OCI-LY7 (cell line): ENCODE results near the gene SRGAP2B.
"Not testable (repeated sequence)": the region's sequence is repeated elsewhere in the genome, so short reads cannot be mapped to it uniquely, and the experiment has no call there.

Experiments used
- EZH2phosphoT487 ChIP-seq: fragments of 200-600 bp; sonication (generic); IDR thresholded peaks from 2 replicates; pipeline ENCODE4 v1.6.1; 2018; ENCODE audit warnings: low read depth, borderline replicate concordance, mild to moderate bottlenecking, mixed run types, antibody characterized with exemption, low read length, moderate library complexity, mixed read lengths
- TF ChIP-seq, protein P1 (sequence below): fragments of 200-600 bp; sonication (generic); conservative IDR thresholded peaks from 2 replicates; pipeline ENCODE4 v1.5.1; 2014; ENCODE audit warnings: mild to moderate bottlenecking, antibody characterized with exemption, low read length, moderate library complexity, mixed read lengths

DNA sequence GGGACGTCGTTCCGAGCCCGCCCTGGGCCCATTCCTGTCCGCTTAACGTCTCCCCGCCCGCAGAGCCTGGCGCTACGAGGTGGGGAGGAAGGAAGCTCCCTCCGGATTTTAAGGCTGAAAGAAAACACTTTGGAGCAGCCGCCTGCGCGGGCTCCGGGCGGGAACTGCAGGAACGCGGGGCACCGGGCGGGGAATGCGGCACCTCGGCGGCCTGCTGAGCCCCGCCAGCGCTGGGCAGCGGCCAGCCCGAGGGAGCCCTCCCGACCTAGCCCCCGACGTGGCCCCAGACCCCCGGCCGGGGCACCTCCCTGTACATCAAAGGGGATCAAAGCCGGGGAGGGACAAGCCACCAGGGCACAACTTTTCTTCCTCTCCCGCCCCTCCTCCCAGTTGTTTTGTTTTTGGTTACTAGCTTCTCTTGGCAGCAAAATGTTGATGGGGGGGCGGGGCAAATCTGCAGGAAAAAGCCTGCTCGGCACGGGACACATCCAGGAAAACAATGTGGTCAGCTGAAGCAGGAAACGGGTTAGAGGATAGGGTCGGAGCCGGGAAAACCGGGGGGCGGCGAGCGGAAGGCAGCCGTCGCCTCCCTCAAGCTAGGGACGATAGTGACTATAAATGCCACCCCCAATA, 1.5 kb downstream of the SRGAP2B start:
- TF ChIP-seq, protein P1, sequence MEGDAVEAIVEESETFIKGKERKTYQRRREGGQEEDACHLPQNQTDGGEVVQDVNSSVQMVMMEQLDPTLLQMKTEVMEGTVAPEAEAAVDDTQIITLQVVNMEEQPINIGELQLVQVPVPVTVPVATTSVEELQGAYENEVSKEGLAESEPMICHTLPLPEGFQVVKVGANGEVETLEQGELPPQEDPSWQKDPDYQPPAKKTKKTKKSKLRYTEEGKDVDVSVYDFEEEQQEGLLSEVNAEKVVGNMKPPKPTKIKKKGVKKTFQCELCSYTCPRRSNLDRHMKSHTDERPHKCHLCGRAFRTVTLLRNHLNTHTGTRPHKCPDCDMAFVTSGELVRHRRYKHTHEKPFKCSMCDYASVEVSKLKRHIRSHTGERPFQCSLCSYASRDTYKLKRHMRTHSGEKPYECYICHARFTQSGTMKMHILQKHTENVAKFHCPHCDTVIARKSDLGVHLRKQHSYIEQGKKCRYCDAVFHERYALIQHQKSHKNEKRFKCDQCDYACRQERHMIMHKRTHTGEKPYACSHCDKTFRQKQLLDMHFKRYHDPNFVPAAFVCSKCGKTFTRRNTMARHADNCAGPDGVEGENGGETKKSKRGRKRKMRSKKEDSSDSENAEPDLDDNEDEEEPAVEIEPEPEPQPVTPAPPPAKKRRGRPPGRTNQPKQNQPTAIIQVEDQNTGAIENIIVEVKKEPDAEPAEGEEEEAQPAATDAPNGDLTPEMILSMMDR: not testable (repeated sequence)
- TF ChIP-seq EZH2phosphoT487: not testable (repeated sequence)
